ENCODE data around the gene INSL6.

DNA sequence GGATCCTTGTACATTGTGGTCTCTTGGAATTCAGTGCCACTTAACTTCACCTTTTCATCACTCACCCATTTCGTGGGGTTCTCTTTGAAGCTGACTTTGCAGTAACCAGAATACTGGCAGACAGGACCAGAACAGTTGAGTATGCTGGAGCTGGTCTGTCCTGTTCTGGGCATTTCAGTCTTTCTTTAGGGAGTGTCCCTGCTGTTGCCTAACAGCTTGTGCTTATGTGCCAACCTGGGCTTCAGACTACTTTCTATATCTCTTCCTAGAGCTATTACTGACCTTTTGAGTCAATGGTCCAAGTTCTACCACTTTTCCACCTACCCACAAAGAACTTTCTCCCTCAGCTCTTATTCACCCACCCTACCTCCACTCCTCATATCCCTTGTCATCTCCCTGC, 10.0 kb upstream of the INSL6 start:
- TF ChIP-seq, protein P1, sequence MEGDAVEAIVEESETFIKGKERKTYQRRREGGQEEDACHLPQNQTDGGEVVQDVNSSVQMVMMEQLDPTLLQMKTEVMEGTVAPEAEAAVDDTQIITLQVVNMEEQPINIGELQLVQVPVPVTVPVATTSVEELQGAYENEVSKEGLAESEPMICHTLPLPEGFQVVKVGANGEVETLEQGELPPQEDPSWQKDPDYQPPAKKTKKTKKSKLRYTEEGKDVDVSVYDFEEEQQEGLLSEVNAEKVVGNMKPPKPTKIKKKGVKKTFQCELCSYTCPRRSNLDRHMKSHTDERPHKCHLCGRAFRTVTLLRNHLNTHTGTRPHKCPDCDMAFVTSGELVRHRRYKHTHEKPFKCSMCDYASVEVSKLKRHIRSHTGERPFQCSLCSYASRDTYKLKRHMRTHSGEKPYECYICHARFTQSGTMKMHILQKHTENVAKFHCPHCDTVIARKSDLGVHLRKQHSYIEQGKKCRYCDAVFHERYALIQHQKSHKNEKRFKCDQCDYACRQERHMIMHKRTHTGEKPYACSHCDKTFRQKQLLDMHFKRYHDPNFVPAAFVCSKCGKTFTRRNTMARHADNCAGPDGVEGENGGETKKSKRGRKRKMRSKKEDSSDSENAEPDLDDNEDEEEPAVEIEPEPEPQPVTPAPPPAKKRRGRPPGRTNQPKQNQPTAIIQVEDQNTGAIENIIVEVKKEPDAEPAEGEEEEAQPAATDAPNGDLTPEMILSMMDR (conservative IDR thresholded peaks at IDR 0.05 in 1 of 2, IDR thresholded peaks at IDR 0.05 in 1 of 2; ENCODE audit: extremely low read depth in 1 of 2, insufficient read depth in 1 of 2, low read depth in 1 of 2, low read length in 2 of 2), result no peak
- no peak for TF ChIP-seq EZH2 (IDR thresholded peaks at IDR 0.05; ENCODE audit: borderline replicate concordance, low read length)
